ENCODE data around the gene ATXN2L. TPM values are rescaled to one million over a fixed set of nuclear protein-coding genes. Genes with fewer than 3 reads are reported as not detected.

The ATXN2L gene
- total and polyA plus RNA-seq, 2 experiments from 2014 or later: 134 to 192 TPM

DNA sequence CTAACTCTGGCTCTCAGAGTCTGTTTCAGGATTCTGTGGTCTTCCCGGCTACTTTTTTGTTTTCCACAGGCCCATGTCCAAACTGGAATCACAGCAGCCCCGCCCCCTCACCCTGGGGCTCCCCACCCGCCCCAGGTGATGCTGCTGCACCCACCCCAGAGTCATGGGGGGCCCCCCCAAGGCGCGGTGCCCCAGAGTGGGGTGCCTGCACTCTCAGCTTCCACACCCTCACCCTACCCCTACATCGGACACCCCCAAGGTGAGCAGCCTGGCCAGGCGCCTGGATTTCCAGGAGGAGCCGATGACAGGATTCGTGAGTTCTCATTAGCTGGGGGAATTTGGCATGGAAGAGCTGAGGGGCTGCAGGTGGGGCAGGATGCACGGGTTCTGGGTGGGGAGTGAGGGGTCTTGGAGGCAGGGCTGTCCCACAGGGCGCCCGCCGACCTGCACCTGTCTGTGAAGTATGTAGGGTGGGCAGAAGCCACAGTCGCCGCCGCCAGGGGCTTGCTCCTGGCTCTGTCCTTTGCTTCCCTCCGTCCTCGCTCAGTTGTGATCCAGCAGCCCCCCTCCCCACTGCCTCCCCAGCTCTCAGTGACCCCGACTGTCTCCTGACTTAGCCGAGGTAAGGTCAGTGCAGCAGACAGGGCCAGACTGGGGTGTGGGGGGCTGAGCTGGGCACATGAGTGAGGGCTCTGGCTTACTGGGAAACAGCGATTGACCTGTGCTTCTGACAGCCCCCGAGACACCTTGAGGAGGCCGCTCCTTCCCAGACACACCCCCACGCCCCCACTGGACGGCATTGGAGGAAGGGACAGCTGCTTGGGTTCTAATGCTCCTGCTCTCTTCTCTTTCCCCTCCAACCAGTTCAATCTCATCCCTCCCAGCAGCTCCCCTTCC lies 13.3 kb downstream of the ATXN2L start:
- H3K4me2 ChIP-seq: no peak overlapping the region
- no peak overlapping the region for H2AFZ ChIP-seq
- H4K20me1 ChIP-seq (replicated peaks; ENCODE audit: insufficient read depth): peaks cover 12% of the 10 kb centered on the region
- H3F3A ChIP-seq (replicated peaks; ENCODE audit: low read depth): peaks cover 25% of the 10 kb centered on the region
- no peak overlapping the region for H3K27ac Mint-ChIP-seq
- H3K4me1 Mint-ChIP-seq: no peaks in the 10 kb centered on the region; the same call in 2 of the 3 replicates
- no peaks in the 10 kb centered on the region for H3K4me1 ChIP-seq (ENCODE audit: insufficient read depth)
- no peak overlapping the region for H3K4me3 ChIP-seq
- H3K27ac ChIP-seq (ENCODE audit: low read depth): no peak overlapping the region
- H3K79me2 ChIP-seq (replicated peaks; ENCODE audit: insufficient read depth): peaks cover 2% of the 10 kb centered on the region; the same call in 1 of the 2 replicates
- DNase-seq (ENCODE audit: low spot score) (no peak), ATAC-seq (peak; percentile 19)
- TF ChIP-seq ZNF331 (CRISPR knock-in tag; IDR thresholded peaks at IDR 0.05; ENCODE audit: low read depth): no peak
- no peak for TF ChIP-seq EZH2 (IDR thresholded peaks at IDR 0.05; ENCODE audit: low read depth, unreplicated experiment)
- TF ChIP-seq ZNF462 (CRISPR knock-in tag; IDR thresholded peaks at IDR 0.05): no peak
- TF ChIP-seq, protein P1, sequence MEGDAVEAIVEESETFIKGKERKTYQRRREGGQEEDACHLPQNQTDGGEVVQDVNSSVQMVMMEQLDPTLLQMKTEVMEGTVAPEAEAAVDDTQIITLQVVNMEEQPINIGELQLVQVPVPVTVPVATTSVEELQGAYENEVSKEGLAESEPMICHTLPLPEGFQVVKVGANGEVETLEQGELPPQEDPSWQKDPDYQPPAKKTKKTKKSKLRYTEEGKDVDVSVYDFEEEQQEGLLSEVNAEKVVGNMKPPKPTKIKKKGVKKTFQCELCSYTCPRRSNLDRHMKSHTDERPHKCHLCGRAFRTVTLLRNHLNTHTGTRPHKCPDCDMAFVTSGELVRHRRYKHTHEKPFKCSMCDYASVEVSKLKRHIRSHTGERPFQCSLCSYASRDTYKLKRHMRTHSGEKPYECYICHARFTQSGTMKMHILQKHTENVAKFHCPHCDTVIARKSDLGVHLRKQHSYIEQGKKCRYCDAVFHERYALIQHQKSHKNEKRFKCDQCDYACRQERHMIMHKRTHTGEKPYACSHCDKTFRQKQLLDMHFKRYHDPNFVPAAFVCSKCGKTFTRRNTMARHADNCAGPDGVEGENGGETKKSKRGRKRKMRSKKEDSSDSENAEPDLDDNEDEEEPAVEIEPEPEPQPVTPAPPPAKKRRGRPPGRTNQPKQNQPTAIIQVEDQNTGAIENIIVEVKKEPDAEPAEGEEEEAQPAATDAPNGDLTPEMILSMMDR (conservative IDR thresholded peaks at IDR 0.05; ENCODE audit: low read depth in 2 of 2): peak in 1 of 2 experiments; percentile 17; a peak in 1 of 4 replicates
- TF ChIP-seq EZH2phosphoT487 (IDR thresholded peaks at IDR 0.05; ENCODE audit: unreplicated experiment): no peak
- TF ChIP-seq ZNF114 (CRISPR knock-in tag; IDR thresholded peaks at IDR 0.05): no peak
- no peaks in the 10 kb centered on the region for H3K27me3 ChIP-seq (ENCODE audit: insufficient read depth)
- H3K36me3 ChIP-seq (ENCODE audit: insufficient read depth): peaks cover 39% of the 10 kb centered on the region
- no peaks in the 10 kb centered on the region for H3K9me2 ChIP-seq (ENCODE audit: insufficient read depth)
- peaks cover 3% of the 10 kb centered on the region; the same call in 2 of the 3 replicates for H3K9me3 Mint-ChIP-seq
- H3K4me3 Mint-ChIP-seq: no peak overlapping the region
- peaks cover 17% of the 10 kb centered on the region for H3K27me3 Mint-ChIP-seq (ENCODE audit: insufficient read depth, low read depth, poor library complexity)
- peaks cover 85% of the 10 kb centered on the region for H3K36me3 Mint-ChIP-seq (ENCODE audit: low read depth)

Measured in GM23338 (cell line).